Upper lobe of right lung (tissue), 1 donor: ENCODE measurements around the gene LSM12. TPM values are rescaled to one million over a fixed set of nuclear protein-coding genes. Genes with fewer than 3 reads are reported as not detected.

Experiments used
- ATAC-seq: fragments of 200-7000 bp; cut with Tn5 transposase; one replicate; pipeline ENCODE4 v1.9.1; 2020; ENCODE audit warnings: mild to moderate bottlenecking, moderate library complexity
- DNase-seq: peaks from one replicate; pipeline ENCODE4 v3.0.0-alpha.2; 2020
- H3K27ac ChIP-seq: fragments of 200-600 bp; one replicate; pipeline ENCODE4 v1.8.0; 2022
- H3K27me3 ChIP-seq: fragments of 200-600 bp; one replicate; pipeline ENCODE4 v1.8.0; 2022; ENCODE audit warnings: mild to moderate bottlenecking
- H3K36me3 ChIP-seq: fragments of 200-600 bp; one replicate; pipeline ENCODE4 v1.8.0; 2022
- H3K4me1 ChIP-seq: fragments of 200-600 bp; one replicate; pipeline ENCODE4 v1.8.0; 2022
- H3K4me3 ChIP-seq: fragments of 200-600 bp; one replicate; pipeline ENCODE4 v1.8.0; 2022; ENCODE audit warnings: mild to moderate bottlenecking
- H3K9me3 ChIP-seq: fragments of 200-600 bp; one replicate; pipeline ENCODE4 v1.8.0; 2022
- CTCF ChIP-seq: fragments of 200-600 bp; IDR thresholded peaks from one replicate; pipeline ENCODE4 v1.8.0; 2022; ENCODE audit warnings: antibody characterized with exemption
- intact Hi-C: fragments of 100-400 bp; cut with DNase I; formaldehyde crosslinking; loops from one replicate; pipeline ENCODE4 v1.11.0; 2022
- total RNA-seq: library from RNA; stranded (reverse); fragmentation: NEBNext Ultra II Directional; extraction: Animal tissue kit (Norgen Biotek cat#: 25700); gene quantifications from one replicate; pipeline ENCODE4 v1.2.1, GENCODE V29; 2021
- donor health status: DM: no; HTN: yes; CAD: no; lungs with severe emphysema.

The LSM12 gene
- total RNA-seq, 1 donor from 2014 or later = 39.8 TPM

- peaks cover 30% of the 10 kb centered on the region for H3K36me3 ChIP-seq
- H3K4me1 ChIP-seq = peaks cover 49% of the 10 kb centered on the region
- no peaks in the 10 kb centered on the region for H3K27me3 ChIP-seq
- no peak for DNase-seq
- no peak overlapping the region for H3K27ac ChIP-seq
- ATAC-seq = no peak
- intact Hi-C loops = no loop called here
- TF ChIP-seq CTCF = no peak
- H3K4me3 ChIP-seq = no peak overlapping the region
- no peaks in the 10 kb centered on the region for H3K9me3 ChIP-seq
These were observed 46.1 kb upstream of the LSM12 start for GRCh38 chr17:44112284-44113280.

DNA sequence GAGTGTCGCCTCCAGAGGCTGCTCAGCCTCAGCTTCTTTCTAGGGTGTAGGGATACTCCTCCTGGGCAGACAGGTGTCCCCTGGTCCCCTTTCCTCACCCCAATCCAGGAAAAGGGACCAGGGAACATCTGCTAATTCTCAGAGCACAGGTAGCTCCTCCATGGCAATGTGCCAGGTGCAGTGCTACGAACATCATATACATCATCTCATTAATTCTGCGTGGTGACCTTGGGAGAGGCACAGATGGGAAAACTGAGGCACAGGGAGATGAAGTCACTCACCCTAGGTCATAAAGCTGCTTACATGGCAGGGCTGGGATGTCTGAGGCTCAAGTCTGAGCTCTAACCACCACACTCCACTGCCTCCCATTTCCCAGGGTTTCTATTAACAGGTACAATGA is 45.3 kb upstream of the LSM12 start:
- H3K27ac ChIP-seq = peak overlapping the region; percentile 4
- intact Hi-C loops = no loop called here
- H3K9me3 ChIP-seq = no peaks in the 10 kb centered on the region
- ATAC-seq (no peak), DNase-seq (no peak)
- peaks cover 56% of the 10 kb centered on the region for H3K4me1 ChIP-seq
- H3K27me3 ChIP-seq = no peaks in the 10 kb centered on the region
- no peak overlapping the region for H3K4me3 ChIP-seq
- no peak for TF ChIP-seq CTCF
- H3K36me3 ChIP-seq = peaks cover 27% of the 10 kb centered on the region

- intact Hi-C loops = no loop called here
- Histone ChIP-seq H3K4me1 (peaks cover 58% of the 10 kb centered on the region), H3K9me3 (no peaks in the 10 kb centered on the region), H3K4me3 (peak overlapping the region; percentile 52), H3K27ac (peak overlapping the region; percentile 52), H3K36me3 (peaks cover 19% of the 10 kb centered on the region), H3K27me3 (no peaks in the 10 kb centered on the region)
- TF ChIP-seq CTCF = no peak
- DNase-seq = peak; percentile 98
- ATAC-seq = peak; percentile 90
These were observed 44.6 kb upstream of the LSM12 start for GRCh38 chr17:44110823-44111633.

GRCh38 chr17:44110011-44110686 is 43.7 kb upstream of the LSM12 start:
- Histone ChIP-seq H3K27ac (peak overlapping the region; percentile 52), H3K36me3 (peaks cover 16% of the 10 kb centered on the region), H3K4me3 (peak overlapping the region; percentile 52), H3K9me3 (no peaks in the 10 kb centered on the region), H3K27me3 (no peaks in the 10 kb centered on the region), H3K4me1 (peaks cover 62% of the 10 kb centered on the region)
- intact Hi-C loops = no loop called here
- no peak for TF ChIP-seq CTCF
- no peak for DNase-seq
- ATAC-seq = no peak

GRCh38 chr17:44109312-44109630 is 42.8 kb upstream of the LSM12 start:
- ATAC-seq (no peak), DNase-seq (no peak)
- H3K27ac ChIP-seq = peak overlapping the region; percentile 55
- H3K4me3 ChIP-seq = peak overlapping the region; percentile 52
- H3K36me3 ChIP-seq = peaks cover 12% of the 10 kb centered on the region
- intact Hi-C loops = no loop called here
- H3K4me1 ChIP-seq = peaks cover 62% of the 10 kb centered on the region
- no peaks in the 10 kb centered on the region for H3K9me3 ChIP-seq
- TF ChIP-seq CTCF = no peak
- no peaks in the 10 kb centered on the region for H3K27me3 ChIP-seq
